Measurements from ENCODE around the gene TBC1D20.
"Not testable (repeated sequence)": the region's sequence is repeated elsewhere in the genome, so short reads cannot be mapped to it uniquely, and the experiment has no call there.

TBC1D20 gene

GRCh38 chr20:401682-402495, 60.4 kb downstream of the TBC1D20 start:
- H3K4me3 Mint-ChIP-seq: no peak overlapping the region
- H3K27ac Mint-ChIP-seq: no peak overlapping the region
- H3K4me1 Mint-ChIP-seq (ENCODE audit: low read depth): peaks cover 8% of the 10 kb centered on the region
- H3K36me3 Mint-ChIP-seq (ENCODE audit: low read depth): peaks cover 15% of the 10 kb centered on the region
- H3K9me3 Mint-ChIP-seq: no peaks in the 10 kb centered on the region
- intact Hi-C loops (cut with micrococcal nuclease): loop anchor here (10.0 kb wide), 1 partner anchor 47 kb away; no protein-coding TSS in a partner anchor
- peaks cover 8% of the 10 kb centered on the region for H3K27me3 Mint-ChIP-seq

DNA sequence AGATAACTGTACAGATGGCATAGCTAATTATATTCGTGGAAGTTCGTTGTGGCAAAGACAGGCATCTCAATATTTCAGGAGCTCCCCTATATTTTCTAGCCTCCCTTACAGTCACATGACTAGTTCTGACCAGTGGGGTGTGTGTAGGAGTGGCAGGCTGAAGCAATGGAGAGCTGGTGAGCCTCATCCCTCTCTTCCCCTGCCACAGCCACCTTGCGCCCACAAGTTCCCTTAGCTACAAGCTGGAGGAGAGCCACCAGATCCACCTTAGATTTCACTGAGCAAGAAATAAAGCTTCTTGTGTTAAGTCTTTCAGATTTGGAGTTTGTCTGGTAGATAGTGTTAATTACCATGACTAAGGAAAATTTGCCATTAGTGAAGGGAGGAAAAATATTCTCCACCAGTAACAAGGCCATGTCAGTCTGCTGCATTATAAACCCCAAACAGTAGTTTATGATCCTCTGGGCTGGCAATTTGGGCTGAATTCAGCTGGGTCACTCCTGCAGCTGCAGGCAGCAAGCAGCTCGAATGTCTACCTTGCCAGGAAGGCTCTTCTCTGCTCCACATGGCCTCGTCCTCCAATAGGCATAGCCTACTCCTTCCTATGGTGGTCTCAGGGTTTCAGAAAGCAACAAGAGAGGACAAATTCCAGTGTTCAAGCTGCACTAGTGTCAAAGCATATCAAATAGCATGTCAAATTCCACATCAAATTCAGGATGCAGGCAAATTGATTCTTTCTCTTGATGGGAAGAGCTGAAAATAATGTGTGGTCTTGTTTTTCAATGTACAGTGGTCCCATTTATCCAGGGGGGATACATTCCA, 61.7 kb downstream of the TBC1D20 start:
- Mint-ChIP-seq H3K27ac (no peak overlapping the region), H3K4me3 (no peak overlapping the region), H3K27me3 (peaks cover 3% of the 10 kb centered on the region), H3K36me3 (ENCODE audit: low read depth) (peaks cover 27% of the 10 kb centered on the region), H3K9me3 (no peaks in the 10 kb centered on the region), H3K4me1 (ENCODE audit: low read depth) (peaks cover 4% of the 10 kb centered on the region)
- intact Hi-C loops (cut with micrococcal nuclease): loop anchor here (10.0 kb wide), 1 partner anchor 46 kb away; no protein-coding TSS in a partner anchor

GRCh38 chr20:400128-400453, 62.2 kb downstream of the TBC1D20 start:
- Mint-ChIP-seq H3K9me3 (no peaks in the 10 kb centered on the region), H3K27ac (no peak overlapping the region), H3K4me3 (no peak overlapping the region)

DNA sequence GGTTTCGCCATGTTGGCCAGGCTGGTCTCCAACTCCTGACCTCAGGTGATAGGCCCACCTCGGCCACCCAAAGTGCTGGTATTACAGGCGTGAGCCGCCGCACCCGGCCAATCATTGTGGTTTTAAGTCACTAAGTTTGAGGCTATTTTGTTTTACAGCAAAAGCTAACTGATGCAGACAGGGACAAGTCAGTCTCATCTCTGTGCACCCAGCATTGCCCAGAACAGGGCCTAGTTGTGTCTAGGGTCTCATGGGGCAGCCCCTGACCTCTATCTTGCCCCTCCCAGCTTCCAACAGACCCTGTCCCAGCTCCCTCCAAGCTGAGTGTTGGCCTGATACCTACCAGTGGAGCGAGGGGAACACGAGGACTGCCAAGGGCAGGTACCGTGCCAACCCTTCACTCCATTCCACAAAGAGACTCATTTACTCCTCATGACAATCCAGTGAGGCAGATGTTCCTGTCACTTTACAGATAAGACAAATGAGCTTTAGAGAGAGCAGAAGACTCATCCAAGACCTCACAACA, 63.1 kb downstream of the TBC1D20 start:
- Mint-ChIP-seq H3K27me3 (no peaks in the 10 kb centered on the region), H3K4me1 (ENCODE audit: low read depth) (peaks cover 4% of the 10 kb centered on the region), H3K9me3 (no peaks in the 10 kb centered on the region), H3K36me3 (ENCODE audit: low read depth) (peaks cover 41% of the 10 kb centered on the region), H3K27ac (no peak overlapping the region), H3K4me3 (no peak overlapping the region)
- intact Hi-C loops (cut with micrococcal nuclease): no loop called here

More at GRCh38 chr20:400128-400453, 62.2 kb downstream of the TBC1D20 start:
- intact Hi-C loops (cut with micrococcal nuclease): loop anchor here (10.0 kb wide), 1 partner anchor 45 kb away; no protein-coding TSS in a partner anchor
- H3K4me1 Mint-ChIP-seq (ENCODE audit: low read depth): peaks cover 4% of the 10 kb centered on the region
- peaks cover 33% of the 10 kb centered on the region for H3K36me3 Mint-ChIP-seq (ENCODE audit: low read depth)
- peaks cover 1% of the 10 kb centered on the region for H3K27me3 Mint-ChIP-seq

DNA sequence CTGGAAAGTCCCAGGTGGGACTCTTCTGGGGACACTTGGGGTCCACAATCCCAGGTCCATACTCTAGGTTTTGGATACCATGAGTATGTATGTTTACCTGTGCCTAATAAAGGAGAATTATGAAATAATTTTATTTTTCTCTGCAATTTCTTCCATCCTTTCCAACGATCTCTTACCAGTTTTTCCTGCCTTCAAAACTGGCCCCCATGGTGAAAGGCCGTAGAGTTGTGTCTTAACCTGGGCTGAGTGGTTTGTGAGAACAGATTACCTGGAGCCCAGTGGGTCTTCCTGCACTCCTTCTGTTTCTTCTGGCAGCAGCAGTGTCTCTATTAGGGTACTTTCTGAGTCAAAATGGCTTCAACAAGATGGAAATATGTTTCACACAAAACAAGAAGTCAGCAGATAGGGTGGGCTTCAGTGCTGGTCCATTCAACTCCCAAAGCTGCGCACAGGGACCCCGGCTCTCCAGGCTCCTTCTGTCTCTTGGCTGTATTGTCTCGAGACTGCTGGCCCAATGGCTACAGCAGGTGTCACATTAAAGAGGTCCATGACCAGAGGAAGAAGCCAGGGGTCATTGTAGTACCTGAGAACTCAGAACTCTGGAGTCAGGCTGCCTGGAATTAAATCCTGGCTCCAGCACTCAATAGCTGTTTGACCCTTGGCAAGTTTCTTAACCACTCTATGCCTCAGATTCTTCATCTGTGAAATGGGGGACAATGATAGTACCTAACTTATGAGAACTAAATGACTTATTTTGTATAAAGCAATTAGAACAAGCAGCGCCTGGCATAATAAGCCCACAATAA, 64.7 kb downstream of the TBC1D20 start:
- Mint-ChIP-seq H3K4me3 (no peak overlapping the region), H3K27me3 (no peaks in the 10 kb centered on the region), H3K9me3 (no peaks in the 10 kb centered on the region), H3K4me1 (ENCODE audit: low read depth) (peaks cover 4% of the 10 kb centered on the region), H3K36me3 (ENCODE audit: low read depth) (peaks cover 57% of the 10 kb centered on the region), H3K27ac (no peak overlapping the region)
- intact Hi-C loops (cut with micrococcal nuclease): no loop called here

- H3K4me3 Mint-ChIP-seq: no peak overlapping the region
- H3K36me3 Mint-ChIP-seq (ENCODE audit: low read depth): peaks cover 65% of the 10 kb centered on the region
- H3K9me3 Mint-ChIP-seq: no peaks in the 10 kb centered on the region
- intact Hi-C loops (cut with micrococcal nuclease): no loop called here
- peaks cover 4% of the 10 kb centered on the region for H3K4me1 Mint-ChIP-seq (ENCODE audit: low read depth)
- H3K27me3 Mint-ChIP-seq: no peaks in the 10 kb centered on the region
- no peak overlapping the region for H3K27ac Mint-ChIP-seq
Observed at GRCh38 chr20:396619-397431, 65.5 kb downstream of the TBC1D20 start.

- Mint-ChIP-seq H3K36me3 (ENCODE audit: low read depth) (peaks cover 71% of the 10 kb centered on the region), H3K27ac (no peak overlapping the region), H3K4me1 (ENCODE audit: low read depth) (peaks cover 4% of the 10 kb centered on the region), H3K9me3 (no peaks in the 10 kb centered on the region), H3K27me3 (no peaks in the 10 kb centered on the region), H3K4me3 (no peak overlapping the region)
- intact Hi-C loops (cut with micrococcal nuclease): no loop called here
Observed at GRCh38 chr20:396252-396618, 66.1 kb downstream of the TBC1D20 start.

DNA sequence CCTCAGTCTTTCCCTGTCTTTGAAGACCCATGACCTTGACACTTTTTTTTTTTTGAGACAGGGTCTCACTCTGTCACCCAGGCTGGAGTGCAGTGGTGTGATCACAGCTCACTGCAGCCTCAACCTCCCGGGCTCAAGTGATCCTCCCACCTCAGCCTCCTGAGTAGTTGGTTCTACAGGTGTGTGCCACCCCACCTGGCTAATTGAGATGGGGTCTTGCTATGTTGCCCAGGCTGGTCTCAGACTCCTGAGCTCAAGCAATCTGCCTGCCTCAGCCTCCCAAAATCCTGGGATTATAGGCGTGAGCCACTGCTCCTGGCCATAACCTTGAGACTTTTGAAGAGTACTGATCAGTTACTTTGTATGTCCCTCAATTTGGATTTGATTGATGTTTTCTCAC, 69.0 kb downstream of the TBC1D20 start:
- H3K4me1 Mint-ChIP-seq (ENCODE audit: low read depth); H3K27ac Mint-ChIP-seq; H3K9me3 Mint-ChIP-seq; intact Hi-C loops (cut with micrococcal nuclease); H3K27me3 Mint-ChIP-seq; H3K4me3 Mint-ChIP-seq: not testable (repeated sequence)
- peaks cover 96% of the 10 kb centered on the region for H3K36me3 Mint-ChIP-seq (ENCODE audit: low read depth)

DNA sequence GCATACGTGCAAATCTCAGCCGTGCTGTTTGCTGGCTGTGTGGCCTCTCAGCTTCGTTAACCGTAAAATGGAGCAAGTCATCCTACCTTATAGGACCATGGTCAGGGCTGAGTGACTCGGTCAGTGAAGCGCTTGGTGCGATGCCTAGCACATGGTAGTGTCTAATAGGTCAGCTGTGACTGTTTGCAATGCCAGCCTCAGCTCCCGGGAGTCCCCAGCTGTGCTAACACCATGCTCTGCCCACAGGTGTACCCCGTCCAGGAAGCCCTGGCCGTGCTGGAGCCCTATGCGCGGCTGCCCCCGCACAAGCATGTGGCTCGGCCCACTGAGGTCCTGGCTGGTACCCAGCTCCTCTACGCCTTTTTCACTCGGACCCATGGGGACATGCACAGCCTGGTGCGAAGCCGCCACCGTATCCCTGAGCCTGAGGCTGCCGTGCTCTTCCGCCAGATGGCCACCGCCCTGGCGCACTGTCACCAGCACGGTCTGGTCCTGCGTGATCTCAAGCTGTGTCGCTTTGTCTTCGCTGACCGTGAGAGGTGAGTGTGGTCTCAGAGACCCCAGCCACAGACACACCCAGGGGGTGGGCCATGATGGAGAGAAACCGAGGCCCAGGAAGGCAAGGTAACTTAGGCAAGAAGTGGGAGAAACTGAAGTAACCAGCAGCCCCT, 71.2 kb downstream of the TBC1D20 start:
- H3K27ac Mint-ChIP-seq: no peak overlapping the region
- H3K27me3 Mint-ChIP-seq: no peaks in the 10 kb centered on the region
- no peaks in the 10 kb centered on the region for H3K9me3 Mint-ChIP-seq
- H3K4me1 Mint-ChIP-seq (ENCODE audit: low read depth): no peaks in the 10 kb centered on the region
- H3K4me3 Mint-ChIP-seq: no peak overlapping the region
- H3K36me3 Mint-ChIP-seq (ENCODE audit: low read depth): peaks cover 87% of the 10 kb centered on the region
- intact Hi-C loops (cut with micrococcal nuclease): no loop called here

DNA sequence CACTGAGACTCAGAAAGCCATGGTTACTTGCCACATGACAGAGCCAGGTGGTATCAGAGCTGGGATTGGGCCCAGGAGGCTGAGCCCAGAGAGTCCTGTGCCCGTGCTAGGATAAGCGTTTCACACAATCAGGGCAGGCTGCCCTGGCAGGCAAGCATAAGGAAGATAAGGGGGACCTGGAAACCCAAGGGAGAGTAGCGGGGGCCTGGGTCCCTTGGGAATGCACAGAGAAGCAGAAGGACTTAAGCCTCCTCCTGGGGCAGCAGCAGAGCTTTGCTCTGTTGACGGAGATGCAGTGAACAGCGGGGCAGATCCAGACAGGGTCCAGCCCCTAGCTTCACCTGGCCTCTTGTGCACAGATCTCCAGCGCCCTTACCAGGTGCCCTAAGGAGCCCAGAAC, 73.1 kb downstream of the TBC1D20 start:
- intact Hi-C loops (cut with micrococcal nuclease): no loop called here
- Mint-ChIP-seq H3K36me3 (ENCODE audit: low read depth) (peaks cover 67% of the 10 kb centered on the region), H3K27me3 (no peaks in the 10 kb centered on the region), H3K4me3 (no peak overlapping the region), H3K9me3 (no peaks in the 10 kb centered on the region), H3K27ac (no peak overlapping the region), H3K4me1 (ENCODE audit: low read depth) (no peaks in the 10 kb centered on the region)

DNA sequence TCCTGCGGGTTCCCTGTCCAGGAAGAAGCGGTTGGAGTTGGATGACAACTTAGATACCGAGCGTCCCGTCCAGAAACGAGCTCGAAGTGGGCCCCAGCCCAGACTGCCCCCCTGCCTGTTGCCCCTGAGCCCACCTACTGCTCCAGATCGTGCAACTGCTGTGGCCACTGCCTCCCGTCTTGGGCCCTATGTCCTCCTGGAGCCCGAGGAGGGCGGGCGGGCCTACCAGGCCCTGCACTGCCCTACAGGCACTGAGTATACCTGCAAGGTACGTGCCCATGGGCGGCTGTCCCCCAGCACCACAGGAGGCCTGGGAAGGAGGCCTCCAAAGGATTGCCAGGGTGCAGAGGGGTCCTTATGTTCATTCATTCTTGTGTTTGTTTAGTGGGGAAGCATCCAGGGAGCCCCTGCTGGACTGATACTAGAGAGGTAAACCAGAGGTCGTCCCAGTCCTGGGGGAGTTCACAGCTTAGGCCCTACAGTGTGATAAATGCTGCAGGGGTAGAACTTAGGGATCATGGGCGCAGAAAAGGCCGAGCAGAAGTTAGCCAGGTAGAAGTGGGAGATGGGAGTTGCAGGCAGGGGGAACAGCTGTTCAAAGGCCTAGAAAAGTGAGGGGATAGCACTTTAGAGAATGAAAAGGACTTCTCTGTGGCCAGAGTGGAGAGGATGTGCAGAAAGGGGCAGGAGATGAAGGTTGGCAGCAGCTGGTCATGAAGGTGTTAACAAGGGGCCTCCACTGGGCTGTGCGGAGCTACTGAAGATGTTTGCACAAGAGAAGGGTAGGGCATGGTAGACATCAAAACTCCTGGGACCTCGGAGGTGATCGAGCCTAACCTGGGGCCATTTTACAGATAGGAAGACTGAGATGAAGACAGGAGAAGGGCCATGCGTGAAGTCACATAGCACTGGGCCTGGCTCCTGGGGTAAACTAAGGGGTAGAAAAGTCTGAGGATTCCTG, 74.0 kb downstream of the TBC1D20 start:
- Mint-ChIP-seq H3K27ac (no peak overlapping the region), H3K9me3 (no peaks in the 10 kb centered on the region), H3K4me1 (ENCODE audit: low read depth) (no peaks in the 10 kb centered on the region)

DNA sequence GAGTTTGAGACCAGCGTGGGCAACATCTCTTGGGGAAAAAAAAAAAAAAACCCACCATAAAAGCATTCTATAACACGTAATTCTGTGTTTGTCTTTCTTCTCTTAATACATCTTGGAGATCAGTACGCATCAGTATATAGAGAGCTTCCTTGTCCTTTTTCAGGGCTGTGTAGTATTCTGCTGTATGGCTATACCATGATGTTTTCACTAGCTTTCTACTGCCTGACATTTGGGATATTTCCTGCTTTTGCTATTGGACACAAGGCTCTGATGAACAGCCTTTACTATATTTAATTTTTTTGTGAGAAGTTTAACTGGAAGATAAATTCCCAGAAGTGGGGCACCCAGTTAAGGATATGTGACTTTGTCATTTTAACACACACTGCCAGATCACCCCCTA, 74.8 kb downstream of the TBC1D20 start:
- H3K4me3 Mint-ChIP-seq: no peak overlapping the region
- H3K27me3 Mint-ChIP-seq: no peaks in the 10 kb centered on the region
- peaks cover 50% of the 10 kb centered on the region for H3K36me3 Mint-ChIP-seq (ENCODE audit: low read depth)
- H3K27ac Mint-ChIP-seq: no peak overlapping the region
- intact Hi-C loops (cut with micrococcal nuclease): no loop called here
- H3K9me3 Mint-ChIP-seq: no peaks in the 10 kb centered on the region
- no peaks in the 10 kb centered on the region for H3K4me1 Mint-ChIP-seq (ENCODE audit: low read depth)

More for the DNA sequence above, 74.0 kb downstream of the TBC1D20 start:
- Mint-ChIP-seq H3K4me3 (no peak overlapping the region), H3K36me3 (ENCODE audit: low read depth) (peaks cover 58% of the 10 kb centered on the region), H3K27me3 (no peaks in the 10 kb centered on the region)
- intact Hi-C loops (cut with micrococcal nuclease): no loop called here

All from dendritic cell treated with granulocyte-macrophage colony-stimulating factor and Interleukin-4, amounts not matched to agents 40 ng/mL and 50 ng/mL, for 4 days (primary cell).